ENCODE results near the gene IFT27.
"Not testable (repeated sequence)": the region's sequence is repeated elsewhere in the genome, so short reads cannot be mapped to it uniquely, and the experiment has no call there.

Gene IFT27

DNA sequence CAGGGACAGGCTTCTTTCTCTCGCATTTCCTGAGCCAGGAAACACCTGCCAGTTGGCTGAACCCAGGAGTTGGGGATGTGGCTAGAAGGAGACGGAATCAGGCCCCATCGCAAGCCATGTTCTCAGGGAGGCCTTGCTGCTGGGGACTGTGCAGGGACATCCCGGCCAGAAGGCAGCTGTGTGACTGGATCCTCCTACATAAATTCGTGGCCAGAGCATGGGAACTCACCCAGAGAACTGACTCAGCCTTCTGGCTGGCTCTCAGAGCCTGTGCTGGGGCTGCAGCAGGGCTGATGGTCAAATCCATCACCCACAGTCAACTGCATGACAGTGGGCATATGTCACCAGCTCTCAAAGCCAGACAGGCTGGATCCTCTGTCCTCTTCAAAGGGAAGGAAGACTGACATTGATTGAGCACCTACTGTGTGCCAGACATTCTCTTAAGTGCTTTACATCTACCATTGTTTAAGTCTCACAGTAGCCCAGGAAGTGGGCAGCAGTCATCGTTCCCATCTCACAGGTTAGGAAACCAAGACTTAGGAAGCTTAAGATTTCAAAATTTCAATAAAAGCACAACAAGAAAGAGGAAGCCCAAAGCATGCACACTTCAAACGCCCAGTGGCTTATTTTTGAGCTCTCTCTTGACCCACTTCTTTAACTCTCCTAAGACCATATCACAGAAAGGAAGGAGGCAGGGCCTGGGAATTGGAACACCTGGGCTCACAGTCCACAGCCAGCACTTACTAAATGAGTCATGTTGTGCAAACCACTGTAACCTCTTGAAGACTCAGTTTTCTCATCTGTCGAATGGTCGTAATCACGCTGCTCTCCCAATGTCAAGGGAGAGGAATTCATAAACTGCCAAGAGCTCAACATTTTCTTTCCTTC lies 41.5 kb downstream of the IFT27 start:
- TF ChIP-seq, protein P1, sequence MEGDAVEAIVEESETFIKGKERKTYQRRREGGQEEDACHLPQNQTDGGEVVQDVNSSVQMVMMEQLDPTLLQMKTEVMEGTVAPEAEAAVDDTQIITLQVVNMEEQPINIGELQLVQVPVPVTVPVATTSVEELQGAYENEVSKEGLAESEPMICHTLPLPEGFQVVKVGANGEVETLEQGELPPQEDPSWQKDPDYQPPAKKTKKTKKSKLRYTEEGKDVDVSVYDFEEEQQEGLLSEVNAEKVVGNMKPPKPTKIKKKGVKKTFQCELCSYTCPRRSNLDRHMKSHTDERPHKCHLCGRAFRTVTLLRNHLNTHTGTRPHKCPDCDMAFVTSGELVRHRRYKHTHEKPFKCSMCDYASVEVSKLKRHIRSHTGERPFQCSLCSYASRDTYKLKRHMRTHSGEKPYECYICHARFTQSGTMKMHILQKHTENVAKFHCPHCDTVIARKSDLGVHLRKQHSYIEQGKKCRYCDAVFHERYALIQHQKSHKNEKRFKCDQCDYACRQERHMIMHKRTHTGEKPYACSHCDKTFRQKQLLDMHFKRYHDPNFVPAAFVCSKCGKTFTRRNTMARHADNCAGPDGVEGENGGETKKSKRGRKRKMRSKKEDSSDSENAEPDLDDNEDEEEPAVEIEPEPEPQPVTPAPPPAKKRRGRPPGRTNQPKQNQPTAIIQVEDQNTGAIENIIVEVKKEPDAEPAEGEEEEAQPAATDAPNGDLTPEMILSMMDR (IDR thresholded peaks at IDR 0.05; ENCODE audit: insufficient read depth, low read depth, low read length, missing control alignments): no peak
- no peak overlapping the region for H3K4me3 ChIP-seq (ENCODE audit: low read length)
- DNase-seq (ENCODE audit: low read depth): no peak

DNA sequence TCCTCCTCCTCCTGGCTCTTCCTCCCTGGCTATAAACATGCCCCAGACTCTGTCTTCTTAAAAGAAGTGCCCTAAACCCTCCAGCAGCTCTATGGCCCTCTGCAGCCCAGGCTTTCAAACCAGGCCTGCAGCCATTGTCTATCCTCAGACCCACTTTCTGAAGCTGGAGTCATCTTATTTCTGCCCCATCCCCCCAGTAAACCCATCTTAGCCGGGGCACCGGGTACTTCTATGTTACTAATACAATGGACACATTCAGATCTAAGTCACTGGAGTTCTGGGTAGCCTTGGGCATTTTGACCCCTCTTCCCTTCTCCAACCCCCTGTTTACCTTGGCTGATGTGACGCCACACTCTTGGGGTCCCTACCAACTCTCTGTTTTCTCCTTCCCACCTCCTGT lies 42.6 kb downstream of the IFT27 start:
- no peak overlapping the region for H3K4me3 ChIP-seq (ENCODE audit: low read length)
- DNase-seq (ENCODE audit: low read depth): no peak
- TF ChIP-seq, protein P1 (IDR thresholded peaks at IDR 0.05; ENCODE audit: insufficient read depth, low read depth, low read length, missing control alignments): no peak

- no peak overlapping the region for H3K4me3 ChIP-seq (ENCODE audit: low read length)
- TF ChIP-seq, protein P1 (IDR thresholded peaks at IDR 0.05; ENCODE audit: insufficient read depth, low read depth, low read length, missing control alignments): no peak
- no peak for DNase-seq (ENCODE audit: low read depth)
Observed at GRCh38 chr22:36732609-36733008, 43.3 kb downstream of the IFT27 start.

DNA sequence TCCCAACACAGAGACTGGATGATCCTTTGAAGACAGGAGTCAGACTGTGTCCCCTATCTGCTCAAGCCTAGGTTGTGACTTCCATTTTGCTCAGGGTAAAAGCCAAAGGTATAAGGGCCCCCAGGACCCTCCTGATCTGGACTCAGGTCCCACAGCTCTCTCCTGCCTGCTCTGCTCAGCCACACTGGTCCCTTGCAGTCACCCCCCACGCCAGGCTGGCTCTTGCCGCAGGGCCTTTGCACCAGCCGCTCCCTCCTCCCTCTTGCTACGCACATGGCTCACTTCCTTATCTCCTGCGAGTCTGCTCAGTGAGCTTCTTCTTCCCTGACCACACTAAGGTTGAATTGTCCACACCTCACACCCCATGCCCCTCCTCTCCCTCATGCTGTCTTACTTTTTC lies 44.0 kb downstream of the IFT27 start:
- TF ChIP-seq, protein P1 (IDR thresholded peaks at IDR 0.05; ENCODE audit: insufficient read depth, low read depth, low read length, missing control alignments): no peak
- no peak overlapping the region for H3K4me3 ChIP-seq (ENCODE audit: low read length)
- no peak for DNase-seq (ENCODE audit: low read depth)

DNA sequence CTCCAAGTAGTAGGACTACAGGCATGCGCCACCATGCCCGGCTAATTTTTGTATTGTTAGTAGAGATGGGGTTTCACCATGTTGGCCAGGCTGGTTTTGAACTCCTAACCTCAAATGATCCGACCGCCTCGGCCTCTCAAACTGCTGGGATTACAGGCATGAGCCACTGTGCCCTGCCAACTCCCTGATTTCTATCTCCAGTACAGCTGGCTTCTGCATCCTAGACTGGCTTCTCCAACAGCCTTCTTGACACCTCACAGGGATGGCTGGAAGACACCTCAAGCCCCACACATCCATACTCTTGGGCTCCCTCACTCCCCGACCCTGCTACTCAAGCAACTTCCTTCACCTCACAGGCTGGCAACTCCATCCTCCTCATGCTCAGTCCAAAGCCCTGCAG lies 44.6 kb downstream of the IFT27 start:
- not testable (repeated sequence) for DNase-seq (ENCODE audit: low read depth)

DNA sequence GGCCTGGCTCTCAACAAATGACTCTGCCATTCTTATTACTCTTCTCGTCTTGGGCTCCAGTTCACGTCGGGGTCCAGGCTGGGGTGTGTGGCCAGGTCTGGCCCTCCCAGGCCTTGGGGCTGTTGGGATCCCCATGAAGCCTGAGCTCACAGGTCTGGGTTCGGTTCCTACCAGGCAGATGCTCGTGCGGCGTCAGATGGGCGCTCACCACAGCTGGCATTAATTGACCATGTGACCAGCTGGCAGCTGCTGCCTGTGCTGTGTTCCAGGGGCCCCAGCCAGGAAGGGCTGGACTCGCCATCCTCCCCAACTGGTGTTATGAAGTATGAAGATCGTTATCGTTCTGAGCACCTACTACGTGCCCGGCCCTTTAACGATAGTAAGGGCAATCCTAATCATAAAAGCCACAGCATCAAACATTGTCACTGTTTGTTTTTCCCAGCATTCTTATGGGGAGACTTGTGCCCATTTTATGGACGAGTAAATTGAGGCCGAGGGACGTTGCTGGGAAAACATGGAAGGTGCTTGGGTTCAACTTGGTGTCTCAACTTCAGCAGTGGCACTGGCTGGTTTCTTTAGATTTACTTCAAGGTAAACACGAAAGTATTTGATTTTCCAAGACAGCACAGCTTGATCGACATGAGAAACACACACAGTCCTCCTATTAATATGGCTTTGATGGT lies 45.6 kb downstream of the IFT27 start:
- TF ChIP-seq, protein P1 (IDR thresholded peaks at IDR 0.05; ENCODE audit: insufficient read depth, low read depth, low read length, missing control alignments): no peak
- H3K4me3 ChIP-seq (ENCODE audit: low read length): no peak overlapping the region
- DNase-seq (ENCODE audit: low read depth): no peak

More for the DNA sequence above, 44.6 kb downstream of the IFT27 start:
- not testable (repeated sequence) for H3K4me3 ChIP-seq (ENCODE audit: low read length)

GRCh38 chr22:36729321-36729720 lies 46.6 kb downstream of the IFT27 start:
- H3K4me3 ChIP-seq (ENCODE audit: low read length): no peak overlapping the region
- no peak for DNase-seq (ENCODE audit: low read depth)
- TF ChIP-seq, protein P1 (IDR thresholded peaks at IDR 0.05; ENCODE audit: insufficient read depth, low read depth, low read length, missing control alignments): no peak

All from epithelial cell of esophagus (primary cell).